IPS DF 19.7 (cell line): ENCODE results near the gene CDIPT.
A peak's percentile ranks its signal among the peaks of the same experiment; 100 is the strongest.

Experiments used
- DNase-seq: peaks from one replicate; pipeline ENCODE4 v3.0.0-alpha.2; 2013; ENCODE audit warnings: low read depth, low spot score

CDIPT gene

DNA sequence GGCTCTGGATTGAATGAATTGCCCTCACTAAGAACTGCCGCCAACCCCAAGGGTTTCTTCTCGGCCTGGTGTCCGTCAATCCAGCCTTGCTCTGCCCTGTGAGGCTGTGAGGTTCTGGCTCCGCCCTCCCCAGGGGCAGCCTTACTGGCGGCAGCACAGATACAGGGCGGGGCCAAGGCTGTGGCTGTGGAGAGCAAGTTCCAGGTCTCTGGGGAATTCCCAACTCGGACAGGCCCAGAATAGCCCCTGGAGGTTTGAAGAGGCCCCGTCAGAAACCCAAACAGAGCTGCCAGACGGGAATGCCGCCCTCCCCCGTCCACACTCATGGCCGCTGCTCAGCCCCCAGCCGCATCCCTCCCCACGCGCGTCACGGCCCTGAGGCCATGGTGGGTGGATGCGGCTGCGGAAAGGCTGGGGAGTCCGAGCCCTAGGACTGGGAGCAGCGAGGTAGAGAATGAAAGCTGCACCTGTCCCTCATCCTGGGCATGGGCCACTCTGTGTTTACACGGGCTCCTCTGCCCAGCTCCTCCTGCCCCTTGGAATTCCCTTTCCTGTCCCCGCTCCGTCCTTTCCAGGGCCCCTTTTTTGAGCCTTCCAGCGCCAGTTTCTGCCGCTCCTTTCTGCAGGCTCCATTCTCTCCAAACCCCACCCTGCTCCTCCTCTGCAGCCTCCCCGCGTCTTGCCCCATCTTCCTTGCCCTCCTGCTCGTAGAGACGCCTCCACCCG, 51.7 kb downstream of the CDIPT start:
- DNase-seq = peak; percentile 88

DNA sequence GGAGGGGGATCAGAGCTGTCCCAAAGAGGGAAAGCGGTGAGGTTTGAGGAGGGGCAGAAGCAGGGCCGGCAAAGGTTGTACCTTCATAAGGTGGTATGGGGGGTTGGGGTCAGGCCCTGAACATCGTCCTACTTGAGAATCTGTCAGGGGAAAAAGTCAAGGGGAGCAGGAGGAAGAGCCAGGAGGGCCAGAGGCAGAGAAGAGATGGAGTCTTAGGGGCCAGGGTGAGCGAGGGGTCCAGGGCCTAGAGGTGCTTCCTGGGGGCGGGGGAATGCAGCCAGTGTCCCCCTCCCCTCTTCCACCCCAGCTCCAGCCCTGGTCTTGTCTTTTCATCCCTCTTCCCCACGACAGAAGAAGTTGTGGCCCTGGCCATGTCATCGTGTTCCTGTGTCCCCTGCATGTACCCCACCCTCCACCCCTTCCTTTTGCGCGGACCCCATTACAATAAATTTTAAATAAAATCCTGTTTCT, 52.3 kb downstream of the CDIPT start:
- no peak for DNase-seq

DNA sequence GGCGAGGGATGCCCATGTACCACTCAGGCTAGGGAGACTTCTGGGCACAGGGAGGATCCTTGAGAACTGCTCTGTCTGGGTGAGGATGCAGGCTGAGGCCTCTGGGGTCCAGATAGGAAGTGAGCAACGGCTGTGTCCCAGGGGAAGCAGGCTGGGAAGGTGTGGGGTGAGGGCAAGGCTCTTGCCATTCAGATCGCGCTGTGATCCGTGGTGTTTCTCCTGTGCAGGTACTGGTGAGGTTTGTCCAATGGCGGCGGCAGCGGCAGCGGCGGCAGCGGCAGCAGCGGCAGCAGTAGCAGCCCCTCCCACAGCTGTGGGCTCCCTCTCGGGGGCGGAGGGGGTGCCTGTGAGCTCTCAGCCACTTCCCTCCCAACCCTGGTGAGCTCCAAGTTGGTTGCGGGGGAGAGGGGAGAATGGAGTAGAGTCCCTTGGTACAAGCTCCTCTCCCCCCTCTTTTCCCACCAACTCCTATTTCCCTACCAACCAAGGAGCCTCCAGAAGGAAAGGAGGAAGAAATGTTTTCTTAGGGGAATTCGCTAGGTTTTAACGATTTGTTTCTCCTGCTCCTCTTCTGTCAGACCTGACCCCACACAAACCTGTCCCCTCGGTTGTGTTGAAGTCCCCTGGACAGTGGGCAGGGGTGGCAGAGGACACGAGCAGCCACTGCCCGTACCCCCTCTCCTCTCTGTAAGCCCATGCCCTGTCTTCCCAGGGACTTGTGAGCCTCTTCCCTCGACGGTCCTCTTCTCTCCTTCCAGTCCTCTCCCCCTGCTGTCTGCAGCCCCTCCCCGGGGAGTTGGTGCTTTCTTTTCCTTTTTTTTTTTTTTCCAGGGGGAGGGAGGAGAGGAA, 53.0 kb downstream of the CDIPT start:
- DNase-seq = no peak

DNA sequence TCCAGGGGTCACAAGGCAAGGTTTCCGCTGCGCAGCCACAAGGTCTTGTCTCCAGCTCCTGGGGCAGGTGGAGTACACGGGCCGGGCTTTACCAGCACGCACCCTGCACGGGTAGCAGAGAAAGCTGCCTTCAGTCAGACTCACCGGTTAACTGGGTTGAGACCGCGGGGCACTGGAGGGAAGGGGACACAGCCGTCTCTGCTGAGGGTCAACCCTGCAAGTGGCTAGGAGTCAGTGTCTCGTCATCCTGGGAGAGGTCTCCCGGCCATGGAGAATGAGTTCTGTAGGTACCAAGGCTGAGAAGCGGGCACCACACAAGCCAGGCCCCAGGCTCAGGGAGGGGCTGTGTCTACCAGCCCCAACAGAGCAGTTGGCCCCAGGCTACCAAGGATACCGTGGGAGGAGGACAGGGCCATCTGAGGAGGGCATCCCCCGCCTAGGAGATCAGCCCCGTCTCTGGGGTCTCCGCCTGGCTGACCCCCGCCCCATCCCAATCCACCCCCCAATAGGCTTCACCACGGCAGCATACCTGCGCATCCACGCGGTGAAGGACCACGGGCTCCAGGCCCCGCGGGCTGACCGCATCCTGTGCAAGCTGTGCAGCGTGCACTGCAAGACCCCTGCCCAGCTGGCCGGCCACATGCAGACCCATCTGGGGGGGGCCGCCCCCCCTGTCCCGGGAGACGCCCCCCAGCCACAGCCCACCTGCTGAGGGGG, 53.8 kb downstream of the CDIPT start:
- no peak for DNase-seq
